ENCODE results near the gene CCDC187. TPM values are rescaled to one million over a fixed set of nuclear protein-coding genes. Genes with fewer than 3 reads are reported as not detected.

The CCDC187 gene
- total RNA-seq, 2 donors from 2014 or later, result 0.04 to 0.09 TPM

GRCh38 chr9:136218673-136219072, 85.2 kb downstream of the CCDC187 start:
- no peaks in the 10 kb centered on the region for H3K27me3 Mint-ChIP-seq (ENCODE audit: insufficient read depth)
- H3K4me1 Mint-ChIP-seq, result no peaks in the 10 kb centered on the region
- no peaks in the 10 kb centered on the region for H3K27me3 ChIP-seq (ENCODE audit: control insufficient read depth, insufficient read depth, low read length, poor library complexity, severe bottlenecking)
- no peak overlapping the region for H3K4me3 ChIP-seq (ENCODE audit: low read length)
- H3K9me3 Mint-ChIP-seq, result peaks cover 2% of the 10 kb centered on the region
- TF ChIP-seq CTCF (conservative IDR thresholded peaks at IDR 0.05), result peak; percentile 34
- DNase-seq, result no peak
- no peak overlapping the region for H3K27ac ChIP-seq (ENCODE audit: low read depth, low read length)
- peaks cover 37% of the 10 kb centered on the region for H3K36me3 Mint-ChIP-seq (ENCODE audit: low read depth)
- WGBS, 2 experiments (ENCODE audit: insufficient coverage in 1 of 2, insufficient read length in 1 of 2), result 93 to 94% methylated on average over 11 to 15 of the region's 15 CpGs
- peaks cover 24% of the 10 kb centered on the region for H3K36me3 ChIP-seq (ENCODE audit: control insufficient read depth, insufficient read depth, low read length)
- no peak overlapping the region for H3K4me3 Mint-ChIP-seq
- no peak overlapping the region for H3K9ac ChIP-seq (ENCODE audit: extremely low read depth, low read length, poor library complexity, severe bottlenecking)
- H3K9me3 ChIP-seq (ENCODE audit: control insufficient read depth, low read length), result peaks cover 8% of the 10 kb centered on the region
- H3K4me1 ChIP-seq (ENCODE audit: control insufficient read depth, insufficient read depth, low read length), result no peaks in the 10 kb centered on the region
- H3K27ac Mint-ChIP-seq, result no peak overlapping the region

- 93 to 95% methylated on average over 5 to 16 of the region's 16 CpGs for WGBS, 2 experiments (ENCODE audit: insufficient coverage in 1 of 2, insufficient read length in 1 of 2)
- no peak overlapping the region for H3K4me3 Mint-ChIP-seq
- peaks cover 37% of the 10 kb centered on the region for H3K36me3 Mint-ChIP-seq (ENCODE audit: low read depth)
- TF ChIP-seq CTCF (conservative IDR thresholded peaks at IDR 0.05), result no peak
- Histone ChIP-seq H3K9me3 (ENCODE audit: control insufficient read depth, low read length) (peaks cover 10% of the 10 kb centered on the region), H3K4me1 (ENCODE audit: control insufficient read depth, insufficient read depth, low read length) (no peaks in the 10 kb centered on the region), H3K27ac (ENCODE audit: low read depth, low read length) (no peak overlapping the region), H3K4me3 (ENCODE audit: low read length) (no peak overlapping the region), H3K27me3 (ENCODE audit: control insufficient read depth, insufficient read depth, low read length, poor library complexity, severe bottlenecking) (no peaks in the 10 kb centered on the region), H3K9ac (ENCODE audit: extremely low read depth, low read length, poor library complexity, severe bottlenecking) (no peak overlapping the region), H3K36me3 (ENCODE audit: control insufficient read depth, insufficient read depth, low read length) (peaks cover 24% of the 10 kb centered on the region)
- H3K27ac Mint-ChIP-seq, result no peak overlapping the region
- no peak for DNase-seq
- peaks cover 3% of the 10 kb centered on the region for H3K9me3 Mint-ChIP-seq
- H3K4me1 Mint-ChIP-seq, result no peaks in the 10 kb centered on the region
- no peaks in the 10 kb centered on the region for H3K27me3 Mint-ChIP-seq (ENCODE audit: insufficient read depth)
Observed at GRCh38 chr9:136218271-136218670, 85.6 kb downstream of the CCDC187 start.

- Mint-ChIP-seq H3K27me3 (ENCODE audit: insufficient read depth) (no peaks in the 10 kb centered on the region), H3K4me3 (no peak overlapping the region), H3K36me3 (ENCODE audit: low read depth) (peaks cover 42% of the 10 kb centered on the region), H3K9me3 (peaks cover 3% of the 10 kb centered on the region), H3K27ac (no peak overlapping the region), H3K4me1 (no peaks in the 10 kb centered on the region)
- Histone ChIP-seq H3K27ac (ENCODE audit: low read depth, low read length) (no peak overlapping the region), H3K9ac (ENCODE audit: extremely low read depth, low read length, poor library complexity, severe bottlenecking) (no peak overlapping the region), H3K4me1 (ENCODE audit: control insufficient read depth, insufficient read depth, low read length) (no peaks in the 10 kb centered on the region), H3K9me3 (ENCODE audit: control insufficient read depth, low read length) (peaks cover 10% of the 10 kb centered on the region), H3K27me3 (ENCODE audit: control insufficient read depth, insufficient read depth, low read length, poor library complexity, severe bottlenecking) (no peaks in the 10 kb centered on the region), H3K4me3 (ENCODE audit: low read length) (no peak overlapping the region), H3K36me3 (ENCODE audit: control insufficient read depth, insufficient read depth, low read length) (peaks cover 24% of the 10 kb centered on the region)
- TF ChIP-seq CTCF (conservative IDR thresholded peaks at IDR 0.05), result no peak
- 92 to 93% methylated on average over 22 to 37 of the region's 37 CpGs for WGBS, 2 experiments (ENCODE audit: insufficient coverage in 1 of 2, insufficient read length in 1 of 2)
- no peak for DNase-seq
Observed at GRCh38 chr9:136216541-136217244, 87.2 kb downstream of the CCDC187 start.

Measured in endodermal cell (in vitro differentiated cells).